ENCODE data around the gene IKZF4.
"Not testable (repeated sequence)": the region's sequence is repeated elsewhere in the genome, so short reads cannot be mapped to it uniquely, and the experiment has no call there.

The IKZF4 gene

GRCh38 chr12:55984861-55985260 lies 36.0 kb upstream of the IKZF4 start:
- no peaks in the 10 kb centered on the region for H3K9me3 ChIP-seq
- no peaks in the 10 kb centered on the region for H3K4me1 ChIP-seq
- H3K4me3 ChIP-seq (ENCODE audit: low read depth, low read length) = no peak overlapping the region
- H3K36me3 ChIP-seq = peaks cover 13% of the 10 kb centered on the region
- H3K27me3 ChIP-seq = no peaks in the 10 kb centered on the region
- TF ChIP-seq CTCF (IDR thresholded peaks at IDR 0.05; ENCODE audit: low read depth, low read length) = no peak
- DNase-seq = no peak

GRCh38 chr12:55985341-55985740 lies 35.5 kb upstream of the IKZF4 start:
- no peaks in the 10 kb centered on the region for H3K9me3 ChIP-seq
- H3K4me1 ChIP-seq = no peaks in the 10 kb centered on the region
- TF ChIP-seq CTCF (IDR thresholded peaks at IDR 0.05; ENCODE audit: low read depth, low read length) = no peak
- no peak overlapping the region for H3K4me3 ChIP-seq (ENCODE audit: low read depth, low read length)
- no peak for DNase-seq
- H3K36me3 ChIP-seq = peaks cover 18% of the 10 kb centered on the region
- H3K27me3 ChIP-seq = no peaks in the 10 kb centered on the region

- not testable (repeated sequence) for H3K9me3 ChIP-seq; H3K4me3 ChIP-seq (ENCODE audit: low read depth, low read length); H3K4me1 ChIP-seq; DNase-seq; H3K27me3 ChIP-seq
- peaks cover 22% of the 10 kb centered on the region for H3K36me3 ChIP-seq
Measured at GRCh38 chr12:55985976-55986375, 34.9 kb upstream of the IKZF4 start.

GRCh38 chr12:55991110-55991509 lies 29.7 kb upstream of the IKZF4 start:
- H3K9me3 ChIP-seq = no peaks in the 10 kb centered on the region
- no peaks in the 10 kb centered on the region for H3K27me3 ChIP-seq

GRCh38 chr12:55993230-55993853 lies 27.5 kb upstream of the IKZF4 start:
- Histone ChIP-seq H3K27me3 (no peaks in the 10 kb centered on the region), H3K4me3 (ENCODE audit: low read depth, low read length) (no peak overlapping the region), H3K9me3 (no peaks in the 10 kb centered on the region), H3K36me3 (peaks cover 36% of the 10 kb centered on the region), H3K4me1 (no peaks in the 10 kb centered on the region)
- no peak for TF ChIP-seq CTCF (IDR thresholded peaks at IDR 0.05; ENCODE audit: low read depth, low read length)
- DNase-seq = no peak

More at GRCh38 chr12:55991110-55991509, 29.7 kb upstream of the IKZF4 start:
- TF ChIP-seq CTCF (IDR thresholded peaks at IDR 0.05; ENCODE audit: low read depth, low read length) = no peak
- H3K4me3 ChIP-seq (ENCODE audit: low read depth, low read length) = no peak overlapping the region
- DNase-seq = no peak
- no peaks in the 10 kb centered on the region for H3K4me1 ChIP-seq
- H3K36me3 ChIP-seq = peaks cover 41% of the 10 kb centered on the region

GRCh38 chr12:55995366-55995765 lies 25.5 kb upstream of the IKZF4 start:
- H3K36me3 ChIP-seq = peaks cover 23% of the 10 kb centered on the region
- TF ChIP-seq CTCF (IDR thresholded peaks at IDR 0.05; ENCODE audit: low read depth, low read length) = no peak
- no peaks in the 10 kb centered on the region for H3K9me3 ChIP-seq
- H3K4me3 ChIP-seq (ENCODE audit: low read depth, low read length) = no peak overlapping the region
- no peaks in the 10 kb centered on the region for H3K27me3 ChIP-seq
- H3K4me1 ChIP-seq = no peaks in the 10 kb centered on the region
- no peak for DNase-seq
